H9 (cell line): ENCODE measurements around the gene ZMPSTE24. TPM values are rescaled to one million over a fixed set of nuclear protein-coding genes. Genes with fewer than 3 reads are reported as not detected.

Source experiments
- DNase-seq: peaks from one replicate; pipeline ENCODE4 v3.0.0-alpha.2; 2017
- H2AFZ ChIP-seq: one replicate; pipeline ENCODE4 v1.6.1; 2013; ENCODE audit warnings: mild to moderate bottlenecking, low read length, control low read depth, moderate library complexity
- H2AK5ac ChIP-seq: 2 replicates; pipeline ENCODE4 v1.6.1; 2013; ENCODE audit warnings: low read length, control low read depth, mixed read lengths; ENCODE audit not compliant: insufficient read length
- H2BK120ac ChIP-seq: one replicate; pipeline ENCODE4 v1.6.1; 2013; ENCODE audit warnings: low read depth, mild to moderate bottlenecking, low read length, control low read depth, inconsistent platforms; ENCODE audit not compliant: poor library complexity, severe bottlenecking
- H2BK12ac ChIP-seq: 2 replicates; pipeline ENCODE4 v1.6.1; 2013; ENCODE audit warnings: low read length, control low read depth, mixed read lengths, low read depth; ENCODE audit not compliant: insufficient read length
- H2BK15ac ChIP-seq: 2 replicates; pipeline ENCODE4 v1.6.1; 2013; ENCODE audit warnings: low read depth, low read length, control low read depth
- H2BK20ac ChIP-seq: one replicate; pipeline ENCODE4 v1.6.1; 2013; ENCODE audit warnings: low read depth, mild to moderate bottlenecking, low read length, control low read depth, inconsistent platforms; ENCODE audit not compliant: poor library complexity, severe bottlenecking
- H2BK5ac ChIP-seq: 2 replicates; pipeline ENCODE4 v1.6.1; 2013; ENCODE audit warnings: low read length, control low read depth, mixed read lengths; ENCODE audit not compliant: insufficient read length
- H3K14ac ChIP-seq: 2 replicates; pipeline ENCODE4 v1.6.1; 2013; ENCODE audit warnings: low read length, control low read depth; ENCODE audit not compliant: insufficient read depth
- H3K18ac ChIP-seq: 2 replicates; pipeline ENCODE4 v1.6.1; 2013; ENCODE audit warnings: low read depth, mild to moderate bottlenecking, mixed read lengths, low read length, control low read depth; ENCODE audit not compliant: insufficient read length
- H3K23ac ChIP-seq: 2 replicates; pipeline ENCODE4 v1.6.1; 2013; ENCODE audit warnings: low read length, control low read depth, mixed read lengths, low read depth; ENCODE audit not compliant: insufficient read length
- H3K23me2 ChIP-seq: 2 replicates; pipeline ENCODE4 v1.6.1; 2013; ENCODE audit warnings: low read depth, mild to moderate bottlenecking, mixed read lengths, low read length, control low read depth; ENCODE audit not compliant: insufficient read length, poor library complexity, severe bottlenecking
- H3K27ac ChIP-seq: 2 replicates; pipeline ENCODE4 v1.5.1; 2013; ENCODE audit warnings: low read length, control low read depth, mixed read lengths, low read depth; ENCODE audit not compliant: insufficient read length
- H3K27me3 ChIP-seq: 2 replicates; pipeline ENCODE4 v1.6.1; 2013; ENCODE audit warnings: low read length, control low read depth, inconsistent platforms; ENCODE audit not compliant: insufficient read depth
- H3K4ac ChIP-seq: 2 replicates; pipeline ENCODE4 v1.6.1; 2013; ENCODE audit warnings: low read depth, mild to moderate bottlenecking, control low read depth, inconsistent platforms, low read length, moderate library complexity
- H3K4me1 ChIP-seq: 2 replicates; pipeline ENCODE4 v1.6.1; 2013; ENCODE audit warnings: low read length, control low read depth, inconsistent platforms; ENCODE audit not compliant: insufficient read depth
- H3K4me2 ChIP-seq: 2 replicates; pipeline ENCODE4 v1.6.1; 2013; ENCODE audit warnings: low read length, control low read depth, mixed read lengths; ENCODE audit not compliant: insufficient read length, insufficient read depth
- H3K56ac ChIP-seq: 2 replicates; pipeline ENCODE4 v1.6.1; 2013; ENCODE audit warnings: low read depth, mild to moderate bottlenecking, mixed read lengths, low read length, control low read depth; ENCODE audit not compliant: insufficient read length
- H3K79me1 ChIP-seq: 2 replicates; pipeline ENCODE4 v1.6.1; 2013; ENCODE audit warnings: low read depth, mild to moderate bottlenecking, moderate library complexity, low read length, control low read depth, inconsistent platforms; ENCODE audit not compliant: insufficient read depth, poor library complexity, severe bottlenecking
- H3K79me2 ChIP-seq: 2 replicates; pipeline ENCODE4 v1.6.1; 2013; ENCODE audit warnings: low read length, control low read depth, inconsistent platforms; ENCODE audit not compliant: insufficient read depth
- H3K9ac ChIP-seq: 2 replicates; pipeline ENCODE4 v1.6.1; 2013; ENCODE audit warnings: low read length, control low read depth, mixed read lengths; ENCODE audit not compliant: insufficient read length; ENCODE audit errors: extremely low read depth
- H3K9me3 ChIP-seq: one replicate; pipeline ENCODE4 v1.6.1; 2013; ENCODE audit warnings: low read depth, low read length, inconsistent platforms; ENCODE audit not compliant: control insufficient read depth
- H3T11ph ChIP-seq: one replicate; pipeline ENCODE4 v1.6.1; 2013; ENCODE audit warnings: mild to moderate bottlenecking, low read length, control low read depth, inconsistent platforms
- H4K20me1 ChIP-seq: one replicate; pipeline ENCODE4 v1.6.1; 2013; ENCODE audit not compliant: control insufficient read depth, insufficient read length, insufficient read depth
- H4K5ac ChIP-seq: 2 replicates; pipeline ENCODE4 v1.6.1; 2013; ENCODE audit warnings: low read depth, mild to moderate bottlenecking, mixed read lengths, low read length, control low read depth; ENCODE audit not compliant: insufficient read length
- H4K8ac ChIP-seq: replicated peaks from 2 replicates; pipeline ENCODE4 v1.6.1; 2013; ENCODE audit warnings: low read length, control low read depth, mixed read lengths, low read depth; ENCODE audit not compliant: insufficient read length
- H4K91ac ChIP-seq: 2 replicates; pipeline ENCODE4 v1.6.1; 2013; ENCODE audit warnings: low read depth, mild to moderate bottlenecking, moderate library complexity, mixed read lengths, low read length, control low read depth; ENCODE audit not compliant: insufficient read length
- H3K27ac Mint-ChIP-seq, 3 experiments: 2 replicates in 2 of 3; 3 replicates in 1 of 3; pipeline ENCODE4 v1.8.0; 2020 to 2021; ENCODE audit warnings: mixed read lengths in 3 of 3, mild to moderate bottlenecking in 1 of 3, moderate library complexity in 1 of 3
- H3K27me3 Mint-ChIP-seq: 2 replicates; pipeline ENCODE4 v1.8.0; 2021; ENCODE audit warnings: low read depth, mild to moderate bottlenecking, moderate library complexity, mixed read lengths
- H3K36me3 Mint-ChIP-seq, 3 experiments: 2 replicates in 2 of 3; 3 replicates in 1 of 3; pipeline ENCODE4 v1.8.0; 2020 to 2021; ENCODE audit warnings: low read depth in 3 of 3, mixed read lengths in 3 of 3; ENCODE audit not compliant: insufficient read depth in 1 of 3
- H3K4me1 Mint-ChIP-seq, 2 experiments: 2 replicates each; pipeline ENCODE4 v1.8.0; 2020; ENCODE audit warnings: mixed read lengths in 2 of 2
- H3K4me3 Mint-ChIP-seq, 2 experiments: 2 replicates in 1 of 2; 3 replicates in 1 of 2; pipeline ENCODE4 v1.8.0; 2020 to 2021; ENCODE audit warnings: mild to moderate bottlenecking in 2 of 2, mixed read lengths in 2 of 2, moderate library complexity in 1 of 2
- H3K9me3 Mint-ChIP-seq, 2 experiments: 2 replicates in 1 of 2; 3 replicates in 1 of 2; pipeline ENCODE4 v1.8.0; 2020; ENCODE audit warnings: mild to moderate bottlenecking in 2 of 2, mixed read lengths in 2 of 2, moderate library complexity in 1 of 2
- CTCF ChIP-seq: fragments of 200-600 bp; sonication (generic); conservative IDR thresholded peaks from 3 replicates; pipeline ENCODE4 v1.8.0; 2021; ENCODE audit warnings: antibody characterized with exemption, mild to moderate bottlenecking
- WGBS: extraction: QIAGEN DNeasy Blood & Tissue Kit; methylation state at CpG from one replicate; pipeline ENCODE4 v1.1.7; 2013; ENCODE audit warnings: missing lambda C conversion rate, low lambda C conversion rate, mixed read lengths; ENCODE audit not compliant: insufficient read length; ENCODE audit errors: extremely low coverage; 5-methylcytosine and 5-hydroxymethylcytosine counted together
- total RNA-seq: library from RNA; stranded (reverse); gene quantifications from 2 replicates; pipeline ENCODE4 v1.2.1, GENCODE V29; 2021

ZMPSTE24 gene
- total RNA-seq, 1 experiment from 2014 or later, result 47.6 TPM

- Histone ChIP-seq H2AFZ (no peak overlapping the region), H3K4ac (no peak overlapping the region), H4K5ac (no peak overlapping the region), H2BK5ac (no peak overlapping the region), H3K27ac (no peak overlapping the region), H2BK15ac (no peak overlapping the region), H3K23ac (no peak overlapping the region), H3K4me2 (no peak overlapping the region), H3K9me3 (no peaks in the 10 kb centered on the region), H4K91ac (no peak overlapping the region), H2BK12ac (no peak overlapping the region), H3K14ac (no peak overlapping the region), H3K27me3 (peaks cover 2% of the 10 kb centered on the region; the same call in 1 of the 2 replicates), H3K56ac (no peak overlapping the region), H2AK5ac (no peak overlapping the region), H3K4me1 (no peaks in the 10 kb centered on the region), H3T11ph (no peak overlapping the region), H2BK20ac (no peak overlapping the region), H4K20me1 (no peaks in the 10 kb centered on the region), H3K23me2 (no peaks in the 10 kb centered on the region), H3K18ac (no peak overlapping the region), H2BK120ac (no peak overlapping the region), H4K8ac (no peak overlapping the region), H3K79me1 (no peaks in the 10 kb centered on the region), H3K9ac (no peak overlapping the region), H3K79me2 (no peaks in the 10 kb centered on the region)
- no peak for TF ChIP-seq CTCF
- H3K9me3 Mint-ChIP-seq, result no peaks in the 10 kb centered on the region
- H3K36me3 Mint-ChIP-seq, result no peaks in the 10 kb centered on the region
- no peak overlapping the region for H3K4me3 Mint-ChIP-seq
- H3K27ac Mint-ChIP-seq, result no peak overlapping the region
- WGBS, result no CpG with 5 or more reads among the region's 4 CpGs
- no peaks in the 10 kb centered on the region for H3K4me1 Mint-ChIP-seq
- H3K27me3 Mint-ChIP-seq, result no peaks in the 10 kb centered on the region; the same call in 1 of the 2 replicates
- no peak for DNase-seq
These were observed 13.8 kb upstream of the ZMPSTE24 start for GRCh38 chr1:40244138-40244744.
